ENCODE measurements around the gene XIST. TPM values are rescaled to one million over a fixed set of nuclear protein-coding genes. Genes with fewer than 3 reads are reported as not detected.

Gene XIST
- total RNA-seq, 1 donor: 106 TPM

DNA sequence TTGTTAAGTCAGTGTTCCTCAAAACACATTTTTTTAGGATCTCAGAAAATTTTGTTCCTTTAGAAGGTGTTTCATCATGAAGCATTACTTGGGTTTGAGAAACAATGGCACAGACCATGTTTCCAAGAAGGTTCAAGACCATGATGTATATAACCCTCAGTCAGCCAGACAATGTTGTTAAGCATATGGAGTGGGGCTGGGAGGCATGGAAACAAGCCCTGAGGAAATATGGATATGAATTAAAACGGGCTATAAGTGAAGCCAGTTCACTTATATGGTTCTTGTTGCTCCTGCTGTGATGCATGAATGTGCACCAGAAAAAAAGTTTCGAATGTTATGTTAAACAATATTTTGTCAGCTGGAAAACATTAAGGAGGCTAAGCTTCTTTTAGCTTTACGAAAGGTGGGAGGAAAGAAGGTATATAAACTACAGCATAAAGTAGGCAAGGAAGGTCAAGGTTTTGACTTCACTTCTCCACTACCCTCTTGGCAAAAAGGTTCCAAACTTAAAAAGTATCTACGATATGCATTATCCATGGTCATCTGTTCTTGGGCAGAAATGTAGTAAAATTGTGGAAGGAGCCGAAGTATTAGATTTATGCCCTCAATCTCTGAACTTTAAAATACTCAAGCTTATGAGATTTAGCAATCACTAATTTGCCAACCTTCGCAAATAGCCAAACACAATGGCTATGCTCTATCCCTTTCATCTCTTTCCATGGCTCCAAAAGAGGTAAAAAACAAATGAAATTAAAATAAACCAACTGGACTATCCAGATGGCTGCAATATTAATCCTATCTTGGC is 12.2 kb downstream of the XIST start:
- TF ChIP-seq CTCF (IDR thresholded peaks at IDR 0.05; ENCODE audit: insufficient read depth, low read length): no peak
- H3K4me3 ChIP-seq (ENCODE audit: low read depth, low read length): no peak overlapping the region
- DNase-seq (ENCODE audit: low read depth): no peak

GRCh38 chrX:73839152-73839551 is 13.4 kb downstream of the XIST start:
- no peak overlapping the region for H3K4me3 ChIP-seq (ENCODE audit: low read depth, low read length)
- DNase-seq (ENCODE audit: low read depth): no peak
- no peak for TF ChIP-seq CTCF (IDR thresholded peaks at IDR 0.05; ENCODE audit: insufficient read depth, low read length)

- DNase-seq (ENCODE audit: low read depth): no peak
- no peak overlapping the region for H3K4me3 ChIP-seq (ENCODE audit: low read depth, low read length)
These were observed 14.4 kb downstream of the XIST start for GRCh38 chrX:73838123-73838522.

GRCh38 chrX:73836956-73837477 is 15.5 kb downstream of the XIST start:
- DNase-seq (ENCODE audit: low read depth): no peak
- H3K4me3 ChIP-seq (ENCODE audit: low read depth, low read length): no peak overlapping the region
- TF ChIP-seq CTCF (IDR thresholded peaks at IDR 0.05; ENCODE audit: insufficient read depth, low read length): no peak

More at GRCh38 chrX:73838123-73838522, 14.4 kb downstream of the XIST start:
- no peak for TF ChIP-seq CTCF (IDR thresholded peaks at IDR 0.05; ENCODE audit: insufficient read depth, low read length)

DNA sequence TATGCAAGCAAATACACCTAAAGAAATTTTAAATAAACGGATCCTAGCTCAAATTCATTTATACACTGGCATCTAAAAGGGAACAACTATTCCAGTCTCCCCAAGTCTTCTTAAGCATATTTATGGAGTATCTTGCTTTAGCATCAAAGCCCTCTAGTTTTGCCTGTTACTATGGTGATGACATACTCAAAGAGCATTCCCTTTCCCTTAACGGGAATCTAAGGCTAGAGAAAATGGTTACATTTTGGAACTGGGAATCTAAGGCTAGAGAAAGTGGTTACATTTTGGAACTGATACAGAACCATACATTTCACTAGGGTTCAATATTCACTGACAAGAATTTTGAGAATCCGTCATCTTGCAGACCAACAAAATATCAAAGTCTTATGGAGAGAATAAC is 18.3 kb downstream of the XIST start:
- TF ChIP-seq CTCF (IDR thresholded peaks at IDR 0.05; ENCODE audit: insufficient read depth, low read length): no peak
- no peak for DNase-seq (ENCODE audit: low read depth)
- H3K4me3 ChIP-seq (ENCODE audit: low read depth, low read length): no peak overlapping the region

- TF ChIP-seq CTCF (IDR thresholded peaks at IDR 0.05; ENCODE audit: insufficient read depth, low read length): no peak
- DNase-seq (ENCODE audit: low read depth): no peak
- no peak overlapping the region for H3K4me3 ChIP-seq (ENCODE audit: low read depth, low read length)
These were observed 20.2 kb downstream of the XIST start for GRCh38 chrX:73832319-73832718.

Measured in fibroblast of the aortic adventitia (primary cell).